Neural cell (in vitro differentiated cells): ENCODE results near the gene ACACA. TPM values are rescaled to one million over a fixed set of nuclear protein-coding genes. Genes with fewer than 3 reads are reported as not detected.

Experiments
- H2AFZ ChIP-seq: fragments of 200-600, 300-800 bp; sonication (generic), shearing (Covaris generic); 2 replicates; pipeline ENCODE4 v1.6.0; 2014; ENCODE audit warnings: low read depth, mild to moderate bottlenecking, antibody characterized with exemption, low read length, moderate library complexity
- H3F3A ChIP-seq: fragments of 200-600 bp; shearing (Covaris generic); 2 replicates; pipeline ENCODE4 v1.6.1; 2016; ENCODE audit warnings: mild to moderate bottlenecking, moderate library complexity, mixed read lengths, antibody characterized with exemption, low read length; ENCODE audit not compliant: insufficient read depth, poor library complexity, severe bottlenecking
- H3K27ac ChIP-seq: fragments of 200-600, 300-800 bp; sonication (generic), shearing (Covaris generic); 2 replicates; pipeline ENCODE4 v1.5.1; 2014; ENCODE audit warnings: mild to moderate bottlenecking, low read length, moderate library complexity
- H3K27me3 ChIP-seq: fragments of 300-800, 200-600 bp; sonication (generic), shearing (Covaris generic); 2 replicates; pipeline ENCODE4 v1.6.0; 2014; ENCODE audit warnings: mild to moderate bottlenecking, low read depth, low read length, moderate library complexity; ENCODE audit not compliant: insufficient read depth
- H3K36me3 ChIP-seq: fragments of 300-800, 200-600 bp; sonication (generic), shearing (Covaris generic); 2 replicates; pipeline ENCODE4 v1.5.1; 2014; ENCODE audit warnings: mild to moderate bottlenecking, antibody characterized with exemption, low read length, moderate library complexity; ENCODE audit not compliant: insufficient read depth
- H3K4me2 ChIP-seq: fragments of 300-800, 200-600 bp; sonication (generic), shearing (Covaris generic); 2 replicates; pipeline ENCODE4 v1.6.0; 2014; ENCODE audit warnings: mild to moderate bottlenecking, low read length
- H3K4me3 ChIP-seq: fragments of 300-800, 200-600 bp; sonication (generic), shearing (Covaris generic); 2 replicates; pipeline ENCODE4 v1.5.1; 2014; ENCODE audit warnings: mild to moderate bottlenecking, low read length, moderate library complexity
- H3K79me2 ChIP-seq: fragments of 200-600 bp; shearing (Covaris generic); replicated peaks from 2 replicates; pipeline ENCODE4 v1.6.0; 2014; ENCODE audit warnings: mild to moderate bottlenecking, low read length, moderate library complexity; ENCODE audit not compliant: insufficient read depth
- H3K9ac ChIP-seq: fragments of 300-800, 200-600 bp; sonication (generic), shearing (Covaris generic); 2 replicates; pipeline ENCODE4 v1.6.1; 2016; ENCODE audit warnings: mild to moderate bottlenecking, low read length, mixed read lengths
- H3K9me2 ChIP-seq: fragments of 200-600 bp; shearing (Covaris generic); 2 replicates; pipeline ENCODE4 v1.6.1; 2016; ENCODE audit warnings: mild to moderate bottlenecking, low read length, mixed read lengths; ENCODE audit not compliant: insufficient read depth
- H3K9me3 ChIP-seq: fragments of 200-600, 300-800 bp; sonication (generic), shearing (Covaris generic); 2 replicates; pipeline ENCODE4 v1.6.1; 2016; ENCODE audit warnings: mild to moderate bottlenecking, mixed run types, low read length, moderate library complexity, mixed read lengths
- H4K20me1 ChIP-seq: fragments of 200-600 bp; shearing (Covaris generic); 2 replicates; pipeline ENCODE4 v1.6.1; 2016; ENCODE audit warnings: mild to moderate bottlenecking, mixed run types; ENCODE audit not compliant: insufficient read depth
- EP300 ChIP-seq: fragments of 450-650 bp; conservative IDR thresholded peaks from 2 replicates; pipeline ENCODE4 v1.6.1; 2014; ENCODE audit warnings: antibody characterized with exemption, mild to moderate bottlenecking, moderate library complexity; ENCODE audit not compliant: poor library complexity, severe bottlenecking
- EZH2 ChIP-seq: fragments of 200-600, 300-800 bp; shearing (Covaris generic), sonication (generic); IDR thresholded peaks from 2 replicates; pipeline ENCODE4 v1.6.1; 2014; ENCODE audit warnings: antibody characterized with exemption, low read length, borderline replicate concordance, mild to moderate bottlenecking; ENCODE audit not compliant: insufficient read depth, poor library complexity, severe bottlenecking
- MXI1 ChIP-seq: fragments of 450-650 bp; conservative IDR thresholded peaks from 2 replicates; pipeline ENCODE4 v1.6.1; 2014; ENCODE audit warnings: antibody characterized with exemption, mild to moderate bottlenecking; ENCODE audit not compliant: poor library complexity, severe bottlenecking
- POLR2AphosphoS5 ChIP-seq: IDR thresholded peaks from 2 replicates; pipeline ENCODE4 v1.6.1; 2012
- RAD21 ChIP-seq: fragments of 450-650 bp; conservative IDR thresholded peaks from 2 replicates; pipeline ENCODE4 v1.6.1; 2014; ENCODE audit warnings: antibody characterized with exemption, mild to moderate bottlenecking, moderate library complexity
- REST ChIP-seq: IDR thresholded peaks from 2 replicates; pipeline ENCODE4 v1.6.1; 2012; ENCODE audit warnings: borderline replicate concordance
- SMC3 ChIP-seq: fragments of 450-650 bp; conservative IDR thresholded peaks from 2 replicates; pipeline ENCODE4 v1.6.1; 2014; ENCODE audit warnings: antibody characterized with exemption, mild to moderate bottlenecking, moderate library complexity; ENCODE audit not compliant: poor library complexity
- TAF1 ChIP-seq: IDR thresholded peaks from 2 replicates; pipeline ENCODE4 v1.6.1; 2012; ENCODE audit warnings: low read depth
- polyA plus RNA-seq: library from polyadenylated mRNA; depleted of rRNA; stranded (reverse); fragments of >200 nt; gene quantifications from 2 replicates; pipeline ENCODE4 v1.2.3, GENCODE V29; 2014
- TF ChIP-seq, protein P1 (sequence below): fragments of 450-650 bp; IDR thresholded peaks from 2 replicates; pipeline ENCODE4 v1.5.1; 2014; ENCODE audit warnings: antibody characterized with exemption, mild to moderate bottlenecking, moderate library complexity; ENCODE audit not compliant: poor library complexity, severe bottlenecking

The ACACA gene
- polyA plus RNA-seq, 1 donor from 2014 or later = 38.4 TPM

DNA sequence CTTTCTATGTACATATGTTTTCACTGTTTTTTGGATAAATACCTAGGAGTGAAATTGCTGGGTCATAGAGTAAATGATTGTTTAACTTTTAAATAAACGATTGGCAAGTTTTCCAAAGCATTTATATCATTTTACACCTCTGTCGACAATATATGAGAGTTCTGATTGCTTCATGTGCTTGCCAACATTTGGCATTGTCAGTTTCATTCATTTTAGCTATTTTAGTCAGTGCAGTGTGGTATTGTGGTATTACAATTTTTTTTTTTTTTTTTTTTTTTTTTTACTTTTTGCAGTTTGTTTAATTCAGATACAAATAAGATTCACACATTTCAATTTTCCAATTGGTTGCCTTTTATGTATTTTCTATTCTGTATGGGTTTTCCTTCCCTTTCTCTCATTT, 26.0 kb upstream of the ACACA start:
- no peaks in the 10 kb centered on the region for H3K9me2 ChIP-seq
- H3K4me3 ChIP-seq = no peak overlapping the region
- no peaks in the 10 kb centered on the region for H3K36me3 ChIP-seq
- H3K9ac ChIP-seq = no peak overlapping the region
- H3K27me3 ChIP-seq = no peaks in the 10 kb centered on the region
- H3F3A ChIP-seq = no peaks in the 10 kb centered on the region
- H2AFZ ChIP-seq = no peak overlapping the region
- TF ChIP-seq REST = no peak
- H3K79me2 ChIP-seq = no peaks in the 10 kb centered on the region
- H3K4me2 ChIP-seq = no peak overlapping the region
- H3K27ac ChIP-seq = no peak overlapping the region
- no peaks in the 10 kb centered on the region for H3K9me3 ChIP-seq
- H4K20me1 ChIP-seq = no peaks in the 10 kb centered on the region

DNA sequence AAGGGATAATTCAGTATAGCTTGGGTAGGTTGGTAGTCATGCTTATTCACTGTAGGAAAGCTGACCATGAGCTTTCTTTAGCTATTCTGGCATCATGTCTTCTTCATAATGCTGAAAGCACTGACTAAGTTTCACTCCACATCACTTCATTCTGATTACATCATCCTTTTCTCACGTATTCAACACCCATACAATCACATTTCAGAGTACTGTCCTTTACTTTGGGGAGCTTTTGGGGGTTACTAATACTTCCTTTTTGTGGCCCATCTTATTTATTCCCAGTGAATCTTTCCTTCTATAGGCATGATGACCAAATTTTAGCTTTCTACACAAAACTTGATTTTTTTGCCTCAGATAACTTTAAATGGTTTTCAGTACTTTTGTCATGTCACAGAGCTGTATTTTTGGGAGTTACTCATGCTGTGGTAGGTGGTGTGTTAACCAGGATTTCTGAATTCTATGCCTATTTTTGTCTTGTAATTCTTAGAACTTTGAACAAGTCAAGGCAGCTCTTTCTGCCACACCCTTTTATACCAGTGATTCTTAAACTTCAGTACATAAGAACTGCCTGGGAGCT, 23.5 kb upstream of the ACACA start:
- Histone ChIP-seq H3F3A (no peaks in the 10 kb centered on the region), H3K4me3 (no peak overlapping the region), H4K20me1 (no peaks in the 10 kb centered on the region), H3K27ac (no peak overlapping the region), H3K27me3 (no peaks in the 10 kb centered on the region), H3K9me3 (no peaks in the 10 kb centered on the region), H3K9ac (no peak overlapping the region), H3K4me2 (no peak overlapping the region), H3K9me2 (no peaks in the 10 kb centered on the region), H3K79me2 (no peaks in the 10 kb centered on the region), H3K36me3 (no peaks in the 10 kb centered on the region), H2AFZ (no peak overlapping the region)
- TF ChIP-seq EP300 = no peak

GRCh38 chr17:37429453-37429852, 22.8 kb upstream of the ACACA start:
- no peak overlapping the region for H3K4me2 ChIP-seq
- H3K36me3 ChIP-seq = no peaks in the 10 kb centered on the region
- no peaks in the 10 kb centered on the region for H3K79me2 ChIP-seq
- no peak overlapping the region for H2AFZ ChIP-seq
- no peak for TF ChIP-seq EZH2
- TF ChIP-seq EP300 = no peak
- TF ChIP-seq, protein P1, sequence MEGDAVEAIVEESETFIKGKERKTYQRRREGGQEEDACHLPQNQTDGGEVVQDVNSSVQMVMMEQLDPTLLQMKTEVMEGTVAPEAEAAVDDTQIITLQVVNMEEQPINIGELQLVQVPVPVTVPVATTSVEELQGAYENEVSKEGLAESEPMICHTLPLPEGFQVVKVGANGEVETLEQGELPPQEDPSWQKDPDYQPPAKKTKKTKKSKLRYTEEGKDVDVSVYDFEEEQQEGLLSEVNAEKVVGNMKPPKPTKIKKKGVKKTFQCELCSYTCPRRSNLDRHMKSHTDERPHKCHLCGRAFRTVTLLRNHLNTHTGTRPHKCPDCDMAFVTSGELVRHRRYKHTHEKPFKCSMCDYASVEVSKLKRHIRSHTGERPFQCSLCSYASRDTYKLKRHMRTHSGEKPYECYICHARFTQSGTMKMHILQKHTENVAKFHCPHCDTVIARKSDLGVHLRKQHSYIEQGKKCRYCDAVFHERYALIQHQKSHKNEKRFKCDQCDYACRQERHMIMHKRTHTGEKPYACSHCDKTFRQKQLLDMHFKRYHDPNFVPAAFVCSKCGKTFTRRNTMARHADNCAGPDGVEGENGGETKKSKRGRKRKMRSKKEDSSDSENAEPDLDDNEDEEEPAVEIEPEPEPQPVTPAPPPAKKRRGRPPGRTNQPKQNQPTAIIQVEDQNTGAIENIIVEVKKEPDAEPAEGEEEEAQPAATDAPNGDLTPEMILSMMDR = no peak
- TF ChIP-seq POLR2AphosphoS5 = no peak
- TF ChIP-seq SMC3 = no peak
- no peak for TF ChIP-seq RAD21
- TF ChIP-seq REST = no peak
- TF ChIP-seq MXI1 = no peak
- no peak for TF ChIP-seq TAF1
- H3K9me3 ChIP-seq = no peaks in the 10 kb centered on the region
- H3K27me3 ChIP-seq = no peaks in the 10 kb centered on the region
- H4K20me1 ChIP-seq = no peaks in the 10 kb centered on the region
- no peak overlapping the region for H3K4me3 ChIP-seq
- no peak overlapping the region for H3K9ac ChIP-seq
- H3K27ac ChIP-seq = no peak overlapping the region
- no peaks in the 10 kb centered on the region for H3K9me2 ChIP-seq
- no peaks in the 10 kb centered on the region for H3F3A ChIP-seq
